Measurements from ENCODE around the gene SLC31A1.

DNA sequence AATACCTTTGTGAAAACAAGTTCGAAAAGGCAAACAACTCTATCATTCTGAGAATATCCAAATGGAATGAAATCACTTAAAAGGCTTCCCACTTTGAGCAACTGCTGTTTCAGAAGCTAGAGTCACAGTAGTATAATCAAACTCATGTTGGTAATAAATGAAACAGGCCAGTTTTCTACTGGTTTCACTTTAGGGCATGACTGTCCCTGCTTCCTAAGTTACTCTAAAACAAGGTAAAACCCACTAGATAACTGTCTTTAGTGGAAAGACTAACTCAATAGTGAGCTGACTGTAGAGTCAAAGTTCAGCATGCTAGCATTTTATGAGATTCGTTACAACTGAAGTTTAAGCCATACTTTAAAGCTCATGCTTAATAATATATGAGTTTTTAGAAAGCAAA, 48.0 kb downstream of the SLC31A1 start:
- TF ChIP-seq, protein P1, sequence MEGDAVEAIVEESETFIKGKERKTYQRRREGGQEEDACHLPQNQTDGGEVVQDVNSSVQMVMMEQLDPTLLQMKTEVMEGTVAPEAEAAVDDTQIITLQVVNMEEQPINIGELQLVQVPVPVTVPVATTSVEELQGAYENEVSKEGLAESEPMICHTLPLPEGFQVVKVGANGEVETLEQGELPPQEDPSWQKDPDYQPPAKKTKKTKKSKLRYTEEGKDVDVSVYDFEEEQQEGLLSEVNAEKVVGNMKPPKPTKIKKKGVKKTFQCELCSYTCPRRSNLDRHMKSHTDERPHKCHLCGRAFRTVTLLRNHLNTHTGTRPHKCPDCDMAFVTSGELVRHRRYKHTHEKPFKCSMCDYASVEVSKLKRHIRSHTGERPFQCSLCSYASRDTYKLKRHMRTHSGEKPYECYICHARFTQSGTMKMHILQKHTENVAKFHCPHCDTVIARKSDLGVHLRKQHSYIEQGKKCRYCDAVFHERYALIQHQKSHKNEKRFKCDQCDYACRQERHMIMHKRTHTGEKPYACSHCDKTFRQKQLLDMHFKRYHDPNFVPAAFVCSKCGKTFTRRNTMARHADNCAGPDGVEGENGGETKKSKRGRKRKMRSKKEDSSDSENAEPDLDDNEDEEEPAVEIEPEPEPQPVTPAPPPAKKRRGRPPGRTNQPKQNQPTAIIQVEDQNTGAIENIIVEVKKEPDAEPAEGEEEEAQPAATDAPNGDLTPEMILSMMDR (IDR thresholded peaks at IDR 0.05) = no peak
- no peak for TF ChIP-seq POLR2AphosphoS5 (IDR thresholded peaks at IDR 0.05)

Data from transverse colon (tissue), 4 donors.